GM23338 (cell line): ENCODE data around the gene RNF145. TPM values are rescaled to one million over a fixed set of nuclear protein-coding genes. Genes with fewer than 3 reads are reported as not detected.

Source experiments
- ATAC-seq: fragments of 200-7000 bp; cut with Tn5 transposase; 3 replicates; pipeline ENCODE4 v1.9.1; 2020
- DNase-seq: peaks from one replicate; pipeline ENCODE4 v3.0.0-alpha.2; 2015; ENCODE audit warnings: low spot score
- H2AFZ ChIP-seq: fragments of 200-600 bp; sonication (generic); 2 replicates; pipeline ENCODE4 v1.8.0; 2016; ENCODE audit warnings: antibody characterized with exemption, mild to moderate bottlenecking, moderate library complexity
- H3F3A ChIP-seq: fragments of 200-600 bp; sonication (generic); replicated peaks from 2 replicates; pipeline ENCODE4 v1.8.0; 2017; ENCODE audit warnings: antibody characterized with exemption, mixed run types, low read depth
- H3K27ac ChIP-seq: fragments of 200-600 bp; sonication (generic); 2 replicates; pipeline ENCODE4 v1.6.1; 2016; ENCODE audit warnings: low read depth
- H3K27me3 ChIP-seq: fragments of 200-600 bp; sonication (generic); 2 replicates; pipeline ENCODE4 v1.8.0; 2016; ENCODE audit warnings: mild to moderate bottlenecking, mixed run types, moderate library complexity; ENCODE audit not compliant: insufficient read depth
- H3K36me3 ChIP-seq: fragments of 200-600 bp; sonication (generic); 2 replicates; pipeline ENCODE4 v1.8.0; 2016; ENCODE audit warnings: mild to moderate bottlenecking; ENCODE audit not compliant: insufficient read depth
- H3K4me1 ChIP-seq: fragments of 200-600 bp; sonication (generic); 2 replicates; pipeline ENCODE4 v1.8.0; 2016; ENCODE audit warnings: mild to moderate bottlenecking, moderate library complexity; ENCODE audit not compliant: insufficient read depth
- H3K4me2 ChIP-seq: fragments of 200-600 bp; sonication (generic); 2 replicates; pipeline ENCODE4 v1.7.1; 2017; ENCODE audit warnings: mixed run types
- H3K4me3 ChIP-seq: fragments of 200-600 bp; sonication (generic); 2 replicates; pipeline ENCODE4 v1.6.1; 2016; ENCODE audit warnings: mixed run types
- H3K79me2 ChIP-seq: fragments of 200-600 bp; sonication (generic); replicated peaks from 2 replicates; pipeline ENCODE4 v1.8.0; 2017; ENCODE audit warnings: mild to moderate bottlenecking; ENCODE audit not compliant: insufficient read depth
- H3K9me2 ChIP-seq: fragments of 200-600 bp; sonication (generic); 2 replicates; pipeline ENCODE4 v1.8.0; 2017; ENCODE audit not compliant: insufficient read depth
- H4K20me1 ChIP-seq: fragments of 200-600 bp; sonication (generic); replicated peaks from 2 replicates; pipeline ENCODE4 v1.8.0; 2017; ENCODE audit warnings: mild to moderate bottlenecking; ENCODE audit not compliant: insufficient read depth
- H3K27ac Mint-ChIP-seq: 2 replicates; pipeline ENCODE4 v1.8.0; 2020; ENCODE audit warnings: inconsistent platforms, mild to moderate bottlenecking, moderate library complexity, mixed read lengths
- H3K27me3 Mint-ChIP-seq: 3 replicates; pipeline ENCODE4 v1.8.0; 2022; ENCODE audit warnings: low read depth, mild to moderate bottlenecking, moderate library complexity, mixed read lengths, inconsistent platforms; ENCODE audit not compliant: insufficient read depth, poor library complexity
- H3K36me3 Mint-ChIP-seq: 3 replicates; pipeline ENCODE4 v1.8.0; 2021; ENCODE audit warnings: low read depth, mild to moderate bottlenecking, inconsistent platforms, moderate library complexity, mixed read lengths
- H3K4me1 Mint-ChIP-seq: 3 replicates; pipeline ENCODE4 v1.8.0; 2020; ENCODE audit warnings: mild to moderate bottlenecking, inconsistent platforms, mixed read lengths
- H3K4me3 Mint-ChIP-seq: 3 replicates; pipeline ENCODE4 v1.8.0; 2021; ENCODE audit warnings: moderate library complexity, mild to moderate bottlenecking, inconsistent platforms, mixed read lengths
- H3K9me3 Mint-ChIP-seq: 3 replicates; pipeline ENCODE4 v1.8.0; 2020; ENCODE audit warnings: moderate library complexity, mild to moderate bottlenecking, inconsistent platforms, mixed read lengths
- CREB1 ChIP-seq: fragments of 250-450 bp; sonication (Bioruptor Pico); IDR thresholded peaks from 2 replicates; pipeline ENCODE4 v1.5.0; 2020; ENCODE audit warnings: low read depth, mild to moderate bottlenecking, moderate library complexity
- ETS1 ChIP-seq: IDR thresholded peaks from 2 replicates; pipeline ENCODE4 v1.6.1; 2016; ENCODE audit warnings: antibody characterized with exemption
- NANOG ChIP-seq: IDR thresholded peaks from 2 replicates; pipeline ENCODE4 v1.6.1; 2016; ENCODE audit warnings: antibody characterized with exemption, borderline replicate concordance
- POLR2AphosphoS5 ChIP-seq: IDR thresholded peaks from 2 replicates; pipeline ENCODE4 v1.6.1; 2016; ENCODE audit warnings: antibody characterized with exemption, low read depth
- REST ChIP-seq: IDR thresholded peaks from one replicate; pipeline ENCODE4 v1.6.1; 2018; ENCODE audit warnings: antibody characterized with exemption; ENCODE audit not compliant: unreplicated experiment
- ZNF462 ChIP-seq: fragments of 250-450 bp; sonication (Bioruptor Pico); IDR thresholded peaks from 2 replicates; pipeline ENCODE4 v1.5.0; 2020; ENCODE audit warnings: mild to moderate bottlenecking, moderate library complexity
- polyA plus RNA-seq: library from polyadenylated mRNA; unstranded; fragments of >200 nt; fragmentation: Nextera tagmentation; extraction: Ambion mirVana; gene quantifications from 2 replicates; pipeline ENCODE4 v1.2.1, GENCODE V29; 2016
- total RNA-seq: library from RNA; depleted of rRNA; stranded (reverse); fragments of >200 nt; shearing (Covaris generic); gene quantifications from 2 replicates; pipeline ENCODE4 v1.2.3, GENCODE V29; 2014

The RNF145 gene
- total and polyA plus RNA-seq, 2 experiments from 2014 or later: 15.6 to 43.5 TPM

- H3K4me2 ChIP-seq: peak overlapping the region; percentile 79
- Mint-ChIP-seq H3K4me1 (peaks cover 41% of the 10 kb centered on the region), H3K27ac (no peak overlapping the region), H3K36me3 (no peaks in the 10 kb centered on the region), H3K4me3 (peak overlapping the region; percentile 94), H3K9me3 (peaks cover 3% of the 10 kb centered on the region; the same call in 1 of the 3 replicates), H3K27me3 (peaks cover 6% of the 10 kb centered on the region)
- peaks cover 8% of the 10 kb centered on the region; the same call in 1 of the 2 replicates for H4K20me1 ChIP-seq
- H3K27me3 ChIP-seq: peaks cover 35% of the 10 kb centered on the region
- no peaks in the 10 kb centered on the region for H3F3A ChIP-seq
- H2AFZ ChIP-seq: peak overlapping the region; percentile 86
- peaks cover 34% of the 10 kb centered on the region for H3K79me2 ChIP-seq
- H3K4me3 ChIP-seq: peak overlapping the region; percentile 91
- no peak for TF ChIP-seq POLR2AphosphoS5
- TF ChIP-seq NANOG: no peak
- TF ChIP-seq CREB1 (CRISPR knock-in tag): no peak
- no peak for TF ChIP-seq ETS1
- H3K27ac ChIP-seq: no peak overlapping the region
- ATAC-seq (no peak), DNase-seq (no peak)
- no peaks in the 10 kb centered on the region for H3K9me2 ChIP-seq
- peaks cover 37% of the 10 kb centered on the region for H3K4me1 ChIP-seq
- H3K36me3 ChIP-seq: no peaks in the 10 kb centered on the region
Observed at GRCh38 chr5:159210210-159210661, 883 bp upstream of the RNF145 start.

- peak overlapping the region; percentile 91 for H3K4me3 ChIP-seq
- peaks cover 8% of the 10 kb centered on the region; the same call in 1 of the 2 replicates for H4K20me1 ChIP-seq
- TF ChIP-seq REST (peak; percentile 16), POLR2AphosphoS5 (0 out of 2 replicates have a peak, but pooled peaks have one; percentile 30), NANOG (0 out of 2 replicates have a peak, but pooled peaks have one; percentile 19), ZNF462 (CRISPR knock-in tag) (no peak)
- peaks cover 41% of the 10 kb centered on the region for H3K4me1 Mint-ChIP-seq
- H3K27ac ChIP-seq: no peak overlapping the region
- no peaks in the 10 kb centered on the region for H3K36me3 ChIP-seq
- peaks cover 35% of the 10 kb centered on the region for H3K27me3 ChIP-seq
- H3K36me3 Mint-ChIP-seq: no peaks in the 10 kb centered on the region
- peak overlapping the region; percentile 92 for H3K4me3 Mint-ChIP-seq
- no peaks in the 10 kb centered on the region for H3F3A ChIP-seq
- peaks cover 3% of the 10 kb centered on the region; the same call in 1 of the 3 replicates for H3K9me3 Mint-ChIP-seq
- H3K27ac Mint-ChIP-seq: peak overlapping the region; percentile 91
- peaks cover 48% of the 10 kb centered on the region for H3K79me2 ChIP-seq
- peaks cover 6% of the 10 kb centered on the region for H3K27me3 Mint-ChIP-seq
- H3K4me2 ChIP-seq: peak overlapping the region; percentile 97
- peak; percentile 73 for ATAC-seq
- H3K9me2 ChIP-seq: no peaks in the 10 kb centered on the region
- H3K4me1 ChIP-seq: peaks cover 37% of the 10 kb centered on the region
- H2AFZ ChIP-seq: peak overlapping the region; percentile 11; the same call in 1 of the 2 replicates
- peak; percentile 78 for DNase-seq
Observed at GRCh38 chr5:159208514-159209437, 577 bp downstream of the RNF145 start.
